Measurements from ENCODE around the gene NDUFB8.

Gene NDUFB8

DNA sequence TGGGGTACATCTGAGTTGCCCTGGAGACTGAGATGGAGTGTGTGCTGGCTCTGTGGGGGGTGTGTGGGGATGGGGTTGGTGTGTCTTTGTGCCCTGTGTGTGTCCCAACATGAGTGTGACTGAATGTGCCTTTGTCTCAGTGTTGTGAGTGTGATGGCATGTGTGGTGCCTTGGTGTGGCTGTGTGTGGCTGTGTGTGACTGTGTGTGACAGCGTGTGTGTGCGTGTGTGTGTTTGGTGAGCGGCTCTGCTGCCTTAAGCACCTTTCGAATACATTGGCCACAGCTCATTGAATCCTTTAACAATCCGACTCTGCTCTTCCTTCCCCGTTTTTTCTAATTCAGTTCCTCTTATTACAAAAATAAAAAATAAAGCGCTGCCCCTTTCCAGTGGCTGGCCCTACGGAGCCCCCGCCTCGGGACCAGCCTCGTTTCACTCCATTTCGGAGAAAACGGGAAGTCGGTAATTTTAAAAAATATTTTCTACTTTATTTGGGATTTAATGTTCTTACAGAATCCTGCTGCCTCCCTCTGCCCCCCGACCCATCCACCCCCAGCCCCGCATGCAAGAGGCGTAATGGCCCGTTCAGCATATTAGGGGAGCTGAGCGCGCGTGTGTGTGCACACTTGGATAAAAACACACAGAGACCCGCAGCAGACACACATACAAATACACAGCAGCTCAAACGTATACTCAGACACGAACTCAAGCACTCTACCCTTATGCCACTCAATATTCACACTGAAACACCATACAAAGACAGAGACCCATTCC lies 41.6 kb upstream of the NDUFB8 start:
- no peak for DNase-seq
- no peak overlapping the region for H3K4me3 ChIP-seq (ENCODE audit: low read depth, low read length)
- no peak overlapping the region for H2BK120ac ChIP-seq (ENCODE audit: insufficient read depth, low read length, poor library complexity)
- no peak overlapping the region for H4K91ac ChIP-seq (ENCODE audit: low read depth, low read length)
- H3K79me1 ChIP-seq (ENCODE audit: low read length), result no peaks in the 10 kb centered on the region
- H3K4ac ChIP-seq (ENCODE audit: low read depth, low read length), result no peak overlapping the region
- H3K14ac ChIP-seq (ENCODE audit: low read length), result no peak overlapping the region
- no peak overlapping the region for H4K12ac ChIP-seq (ENCODE audit: low read depth, low read length)
- peaks cover 3% of the 10 kb centered on the region for H3K27me3 ChIP-seq (ENCODE audit: insufficient read depth, low read length)
- no peak overlapping the region for H4K8ac ChIP-seq (ENCODE audit: low read depth, low read length)
- H3K4me1 ChIP-seq (ENCODE audit: control insufficient read depth in 1 of 2, insufficient read depth in 2 of 2, low read length in 2 of 2), result peaks cover 5 to 10% of the 10 kb centered on the region in 2 experiments
- H3K27ac ChIP-seq (ENCODE audit: low read depth, low read length), result no peak overlapping the region
- no peaks in the 10 kb centered on the region for H3K36me3 ChIP-seq (ENCODE audit: control insufficient read depth in 1 of 2, insufficient read depth in 2 of 2, low read length in 2 of 2)
- no peak overlapping the region for H2AFZ ChIP-seq (ENCODE audit: insufficient read depth, low read length, poor library complexity)
- no peak overlapping the region for H2AK5ac ChIP-seq (ENCODE audit: low read length)
- no peak overlapping the region for H3K23ac ChIP-seq (ENCODE audit: low read length)
- no peak overlapping the region for H3K18ac ChIP-seq (ENCODE audit: low read length)
- H3K9me3 ChIP-seq (ENCODE audit: insufficient read depth, low read depth, low read length), result no peaks in the 10 kb centered on the region
- no peaks in the 10 kb centered on the region for H3K79me2 ChIP-seq (ENCODE audit: control insufficient read depth, insufficient read depth, low read length, poor library complexity)
- H3K9ac ChIP-seq (ENCODE audit: low read length), result no peak overlapping the region
- H2BK5ac ChIP-seq (ENCODE audit: low read depth, low read length, poor library complexity), result no peak overlapping the region
- H2BK12ac ChIP-seq (ENCODE audit: low read length), result no peak overlapping the region
- no peak overlapping the region for H3K4me2 ChIP-seq (ENCODE audit: low read length)
- no CpG with 5 or more reads among the region's 24 CpGs for WGBS (ENCODE audit: extremely low coverage, insufficient coverage, insufficient read length)

DNA sequence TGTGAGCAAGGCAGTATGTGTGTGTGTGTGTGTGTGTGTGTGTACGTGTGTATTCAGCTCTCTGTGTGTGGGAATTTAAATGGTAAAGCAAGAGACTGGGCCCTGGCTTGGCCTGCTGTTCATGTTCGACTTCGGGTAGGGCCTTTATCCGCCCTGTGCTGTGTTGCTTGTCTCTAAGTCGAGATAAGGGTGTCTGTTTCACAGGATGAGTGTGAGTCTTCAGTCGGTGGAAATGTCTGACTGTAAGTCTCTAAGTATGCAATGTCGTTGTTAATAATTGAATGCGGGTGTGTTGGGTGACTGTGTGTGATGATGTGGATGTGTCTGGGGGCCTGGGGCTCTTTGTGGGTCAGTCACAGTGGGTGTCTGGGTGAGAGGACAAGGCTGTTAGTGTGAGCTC lies 40.8 kb upstream of the NDUFB8 start:
- Histone ChIP-seq H2AFZ (ENCODE audit: insufficient read depth, low read length, poor library complexity) (no peak overlapping the region), H4K12ac (ENCODE audit: low read depth, low read length) (no peak overlapping the region), H2AK5ac (ENCODE audit: low read length) (no peak overlapping the region), H3K36me3 (ENCODE audit: control insufficient read depth in 1 of 2, insufficient read depth in 2 of 2, low read length in 2 of 2) (no peaks in the 10 kb centered on the region), H3K9me3 (ENCODE audit: insufficient read depth, low read depth, low read length) (no peaks in the 10 kb centered on the region), H3K4ac (ENCODE audit: low read depth, low read length) (no peak overlapping the region), H2BK120ac (ENCODE audit: insufficient read depth, low read length, poor library complexity) (no peak overlapping the region), H3K27ac (ENCODE audit: low read depth, low read length) (no peak overlapping the region), H3K4me2 (ENCODE audit: low read length) (peak overlapping the region; percentile 56), H3K14ac (ENCODE audit: low read length) (no peak overlapping the region), H3K4me3 (ENCODE audit: low read depth, low read length) (peak overlapping the region; percentile 66), H3K79me1 (ENCODE audit: low read length) (no peaks in the 10 kb centered on the region), H2BK5ac (ENCODE audit: low read depth, low read length, poor library complexity) (no peak overlapping the region), H3K27me3 (ENCODE audit: insufficient read depth, low read length) (peaks cover 3% of the 10 kb centered on the region), H4K8ac (ENCODE audit: low read depth, low read length) (no peak overlapping the region), H3K23ac (ENCODE audit: low read length) (no peak overlapping the region), H3K9ac (ENCODE audit: low read length) (no peak overlapping the region), H2BK12ac (ENCODE audit: low read length) (no peak overlapping the region), H3K18ac (ENCODE audit: low read length) (no peak overlapping the region), H4K91ac (ENCODE audit: low read depth, low read length) (no peak overlapping the region), H3K79me2 (ENCODE audit: control insufficient read depth, insufficient read depth, low read length, poor library complexity) (no peaks in the 10 kb centered on the region), H3K4me1 (ENCODE audit: control insufficient read depth in 1 of 2, insufficient read depth in 2 of 2, low read length in 2 of 2) (peaks cover 5 to 10% of the 10 kb centered on the region in 2 experiments)
- DNase-seq, result no peak
- WGBS (ENCODE audit: extremely low coverage, insufficient coverage, insufficient read length), result no CpG with 5 or more reads among the region's 8 CpGs

DNA sequence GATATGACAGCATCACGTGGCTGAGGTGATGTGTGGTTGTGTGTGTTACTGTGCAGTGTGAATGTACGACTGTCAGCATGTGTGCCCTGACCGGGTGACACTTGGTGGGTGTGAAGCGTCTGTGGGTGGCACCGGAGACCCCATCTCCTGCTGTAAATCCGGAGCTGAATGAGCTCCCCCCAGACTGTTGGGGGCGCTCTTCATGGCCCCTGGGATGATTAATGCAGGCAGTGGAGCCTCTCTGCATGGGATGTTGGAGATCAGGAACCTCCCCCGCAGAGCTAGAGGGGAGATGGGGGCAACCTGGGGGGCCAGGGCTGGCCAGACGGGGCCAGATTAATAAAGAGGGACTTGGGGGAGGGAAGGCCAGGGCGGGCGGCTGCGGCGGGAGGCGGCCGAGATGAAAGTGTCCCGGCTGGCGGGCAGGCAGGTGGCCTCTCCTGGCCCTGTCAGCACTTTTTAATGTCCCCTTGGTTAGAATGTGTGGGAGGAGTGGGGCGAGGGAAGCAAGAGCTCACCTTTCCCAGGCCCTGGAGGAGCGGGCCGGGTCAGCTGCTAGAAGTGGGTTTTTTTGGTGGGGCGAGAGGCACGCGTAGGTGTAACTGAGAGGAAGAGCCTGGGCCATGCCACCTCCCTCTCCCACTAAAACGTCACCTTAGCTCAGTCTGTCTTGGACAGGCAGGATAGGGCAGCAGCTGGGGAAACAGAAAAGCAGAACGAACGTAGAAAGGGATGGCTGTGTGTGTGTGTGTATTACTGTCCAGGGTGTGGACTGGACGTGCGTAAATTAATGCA lies 40.2 kb upstream of the NDUFB8 start:
- H2AK5ac ChIP-seq (ENCODE audit: low read length), result no peak overlapping the region
- peak overlapping the region; percentile 56 for H3K4me2 ChIP-seq (ENCODE audit: low read length)
- peaks cover 5 to 10% of the 10 kb centered on the region in 2 experiments for H3K4me1 ChIP-seq (ENCODE audit: control insufficient read depth in 1 of 2, insufficient read depth in 2 of 2, low read length in 2 of 2)
- H3K4ac ChIP-seq (ENCODE audit: low read depth, low read length), result no peak overlapping the region
- H4K8ac ChIP-seq (ENCODE audit: low read depth, low read length), result peak overlapping the region; percentile 68
- H2BK5ac ChIP-seq (ENCODE audit: low read depth, low read length, poor library complexity), result no peak overlapping the region
- no peak overlapping the region for H3K14ac ChIP-seq (ENCODE audit: low read length)
- H4K12ac ChIP-seq (ENCODE audit: low read depth, low read length), result no peak overlapping the region
- no peak overlapping the region for H3K27ac ChIP-seq (ENCODE audit: low read depth, low read length)
- H3K23ac ChIP-seq (ENCODE audit: low read length), result peak overlapping the region; percentile 87
- H3K9me3 ChIP-seq (ENCODE audit: insufficient read depth, low read depth, low read length), result no peaks in the 10 kb centered on the region
- H3K36me3 ChIP-seq (ENCODE audit: control insufficient read depth in 1 of 2, insufficient read depth in 2 of 2, low read length in 2 of 2), result no peaks in the 10 kb centered on the region
- no peaks in the 10 kb centered on the region for H3K79me2 ChIP-seq (ENCODE audit: control insufficient read depth, insufficient read depth, low read length, poor library complexity)
- H3K9ac ChIP-seq (ENCODE audit: low read length), result peak overlapping the region; percentile 12
- H2AFZ ChIP-seq (ENCODE audit: insufficient read depth, low read length, poor library complexity), result peak overlapping the region; percentile 35
- no peak for DNase-seq
- peaks cover 3% of the 10 kb centered on the region for H3K27me3 ChIP-seq (ENCODE audit: insufficient read depth, low read length)
- no peak overlapping the region for H3K18ac ChIP-seq (ENCODE audit: low read length)
- no peak overlapping the region for H2BK12ac ChIP-seq (ENCODE audit: low read length)
- H3K79me1 ChIP-seq (ENCODE audit: low read length), result no peaks in the 10 kb centered on the region
- WGBS (ENCODE audit: extremely low coverage, insufficient coverage, insufficient read length), result no CpG with 5 or more reads among the region's 28 CpGs
- peak overlapping the region; percentile 66 for H3K4me3 ChIP-seq (ENCODE audit: low read depth, low read length)
- no peak overlapping the region for H2BK120ac ChIP-seq (ENCODE audit: insufficient read depth, low read length, poor library complexity)
- no peak overlapping the region for H4K91ac ChIP-seq (ENCODE audit: low read depth, low read length)

DNA sequence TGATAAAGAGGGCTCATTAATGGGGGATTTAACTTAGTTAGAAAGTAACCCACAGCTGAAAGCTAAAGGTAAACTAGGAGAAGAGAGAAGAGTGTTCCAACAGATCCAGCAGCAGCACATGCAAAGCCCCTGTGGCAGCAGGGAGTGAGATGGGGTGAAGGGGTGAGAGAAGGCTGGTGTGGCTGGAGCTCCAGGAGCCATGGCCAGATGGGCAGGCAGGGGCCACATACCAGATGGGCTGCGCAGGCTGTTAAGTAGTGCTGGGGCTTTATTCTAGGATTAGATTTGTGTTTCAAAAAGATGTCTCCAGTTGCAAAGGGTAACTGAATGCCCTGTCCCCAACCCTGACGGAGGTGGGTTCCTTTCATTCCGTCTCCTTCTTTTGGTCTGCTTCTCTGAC lies 39.2 kb upstream of the NDUFB8 start:
- Histone ChIP-seq H2AFZ (ENCODE audit: insufficient read depth, low read length, poor library complexity) (no peak overlapping the region), H3K4me2 (ENCODE audit: low read length) (no peak overlapping the region)
- no CpG with 5 or more reads among the region's 3 CpGs for WGBS (ENCODE audit: extremely low coverage, insufficient coverage, insufficient read length)

More for the DNA sequence above, 39.2 kb upstream of the NDUFB8 start:
- Histone ChIP-seq H3K36me3 (ENCODE audit: control insufficient read depth in 1 of 2, insufficient read depth in 2 of 2, low read length in 2 of 2) (no peaks in the 10 kb centered on the region), H4K91ac (ENCODE audit: low read depth, low read length) (no peak overlapping the region), H3K4ac (ENCODE audit: low read depth, low read length) (no peak overlapping the region), H3K27ac (ENCODE audit: low read depth, low read length) (no peak overlapping the region), H2AK5ac (ENCODE audit: low read length) (no peak overlapping the region), H2BK5ac (ENCODE audit: low read depth, low read length, poor library complexity) (no peak overlapping the region), H3K79me1 (ENCODE audit: low read length) (no peaks in the 10 kb centered on the region), H3K23ac (ENCODE audit: low read length) (no peak overlapping the region), H3K18ac (ENCODE audit: low read length) (no peak overlapping the region), H4K8ac (ENCODE audit: low read depth, low read length) (no peak overlapping the region), H2BK120ac (ENCODE audit: insufficient read depth, low read length, poor library complexity) (no peak overlapping the region), H3K9me3 (ENCODE audit: insufficient read depth, low read depth, low read length) (no peaks in the 10 kb centered on the region), H3K79me2 (ENCODE audit: control insufficient read depth, insufficient read depth, low read length, poor library complexity) (no peaks in the 10 kb centered on the region), H4K12ac (ENCODE audit: low read depth, low read length) (no peak overlapping the region), H3K9ac (ENCODE audit: low read length) (no peak overlapping the region), H3K27me3 (ENCODE audit: insufficient read depth, low read length) (peaks cover 3% of the 10 kb centered on the region), H3K14ac (ENCODE audit: low read length) (no peak overlapping the region), H3K4me1 (ENCODE audit: control insufficient read depth in 1 of 2, insufficient read depth in 2 of 2, low read length in 2 of 2) (peaks cover 5 to 10% of the 10 kb centered on the region in 2 experiments), H3K4me3 (ENCODE audit: low read depth, low read length) (no peak overlapping the region), H2BK12ac (ENCODE audit: low read length) (no peak overlapping the region)
- no peak for DNase-seq
